Measurements from ENCODE around the gene SNX24.

DNA sequence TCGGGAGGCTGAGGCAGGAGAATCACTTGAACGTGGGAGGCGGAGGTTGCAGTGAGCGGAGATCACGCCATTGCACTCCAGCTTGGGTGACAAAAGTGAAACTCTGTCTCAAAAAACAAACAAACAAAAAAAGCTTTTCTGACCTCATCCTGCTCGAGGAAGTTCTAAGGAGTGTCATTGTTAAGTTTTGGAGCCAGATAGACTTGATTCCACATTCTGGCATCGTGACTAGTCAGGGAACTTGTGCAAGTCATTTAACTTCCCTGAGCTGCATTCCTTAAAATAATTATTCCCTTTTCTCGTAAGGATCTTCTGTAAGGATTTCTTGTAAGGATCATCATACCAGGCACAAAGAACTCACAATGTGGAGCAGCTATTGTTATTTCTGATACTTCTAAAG, 26.2 kb downstream of the SNX24 start:
- no peak for TF ChIP-seq RBM22 (IDR thresholded peaks at IDR 0.05; ENCODE audit: low read depth, low read length, poor library complexity, severe bottlenecking)
- TF ChIP-seq, protein P1, sequence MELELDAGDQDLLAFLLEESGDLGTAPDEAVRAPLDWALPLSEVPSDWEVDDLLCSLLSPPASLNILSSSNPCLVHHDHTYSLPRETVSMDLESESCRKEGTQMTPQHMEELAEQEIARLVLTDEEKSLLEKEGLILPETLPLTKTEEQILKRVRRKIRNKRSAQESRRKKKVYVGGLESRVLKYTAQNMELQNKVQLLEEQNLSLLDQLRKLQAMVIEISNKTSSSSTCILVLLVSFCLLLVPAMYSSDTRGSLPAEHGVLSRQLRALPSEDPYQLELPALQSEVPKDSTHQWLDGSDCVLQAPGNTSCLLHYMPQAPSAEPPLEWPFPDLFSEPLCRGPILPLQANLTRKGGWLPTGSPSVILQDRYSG (tag; conservative IDR thresholded peaks at IDR 0.05; ENCODE audit: low read depth) = no peak
- TF ChIP-seq, protein P2, sequence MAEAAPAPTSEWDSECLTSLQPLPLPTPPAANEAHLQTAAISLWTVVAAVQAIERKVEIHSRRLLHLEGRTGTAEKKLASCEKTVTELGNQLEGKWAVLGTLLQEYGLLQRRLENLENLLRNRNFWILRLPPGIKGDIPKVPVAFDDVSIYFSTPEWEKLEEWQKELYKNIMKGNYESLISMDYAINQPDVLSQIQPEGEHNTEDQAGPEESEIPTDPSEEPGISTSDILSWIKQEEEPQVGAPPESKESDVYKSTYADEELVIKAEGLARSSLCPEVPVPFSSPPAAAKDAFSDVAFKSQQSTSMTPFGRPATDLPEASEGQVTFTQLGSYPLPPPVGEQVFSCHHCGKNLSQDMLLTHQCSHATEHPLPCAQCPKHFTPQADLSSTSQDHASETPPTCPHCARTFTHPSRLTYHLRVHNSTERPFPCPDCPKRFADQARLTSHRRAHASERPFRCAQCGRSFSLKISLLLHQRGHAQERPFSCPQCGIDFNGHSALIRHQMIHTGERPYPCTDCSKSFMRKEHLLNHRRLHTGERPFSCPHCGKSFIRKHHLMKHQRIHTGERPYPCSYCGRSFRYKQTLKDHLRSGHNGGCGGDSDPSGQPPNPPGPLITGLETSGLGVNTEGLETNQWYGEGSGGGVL (CRISPR knock-in tag; IDR thresholded peaks at IDR 0.05) = no peak
- no peak for TF ChIP-seq ZNF766 (CRISPR knock-in tag; conservative IDR thresholded peaks at IDR 0.05)
- TF ChIP-seq, protein P3, sequence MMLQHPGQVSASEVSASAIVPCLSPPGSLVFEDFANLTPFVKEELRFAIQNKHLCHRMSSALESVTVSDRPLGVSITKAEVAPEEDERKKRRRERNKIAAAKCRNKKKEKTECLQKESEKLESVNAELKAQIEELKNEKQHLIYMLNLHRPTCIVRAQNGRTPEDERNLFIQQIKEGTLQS (IDR thresholded peaks at IDR 0.05) = no peak
- TF ChIP-seq, protein P3 (CRISPR knock-in tag; conservative IDR thresholded peaks at IDR 0.05) = no peak
